ENCODE data around the gene DDX50.
"Not testable (repeated sequence)": the region's sequence is repeated elsewhere in the genome, so short reads cannot be mapped to it uniquely, and the experiment has no call there.

DDX50 gene

GRCh38 chr10:68901105-68901927, at the start of gene DDX50:
DDX50 (plus strand) TSS chr10:68901315; CDS start chr10:68901385, 70 bp downstream.
- H3K9ac ChIP-seq (ENCODE audit: low read length in 5 of 5), result peak within 1 kb of the TSS; percentile 91 to 98 (median 96)
- no peaks in the 10 kb centered on the region for H3K27me3 ChIP-seq (ENCODE audit: control insufficient read depth in 5 of 5, insufficient read depth in 4 of 5, low read length in 5 of 5)
- H3K9me3 ChIP-seq (ENCODE audit: control insufficient read depth in 5 of 5, low read length in 5 of 5), result no peaks in the 10 kb centered on the region
- H3K27ac ChIP-seq (ENCODE audit: low read depth, low read length), result peak within 1 kb of the TSS; percentile 97
- H3K36me3 ChIP-seq (ENCODE audit: control insufficient read depth in 5 of 5, insufficient read depth in 5 of 5, low read length in 5 of 5), result peaks cover 0 to 4% (median 0%) of the 10 kb centered on the region in 5 donors
- H3K4me3 ChIP-seq (ENCODE audit: low read depth in 1 of 5, low read length in 5 of 5), result peak within 1 kb of the TSS; percentile 84 to 97 (median 93)
- H3K4me1 ChIP-seq (ENCODE audit: control insufficient read depth in 5 of 5, insufficient read depth in 5 of 5, low read length in 5 of 5), result peaks cover 9 to 31% (median 25%) of the 10 kb centered on the region in 5 donors

GRCh38 chr10:68856352-68856751, 44.8 kb upstream of the DDX50 start:
- Histone ChIP-seq H3K36me3 (ENCODE audit: control insufficient read depth in 5 of 5, insufficient read depth in 5 of 5, low read length in 5 of 5) (no peaks in the 10 kb centered on the region), H3K27me3 (ENCODE audit: control insufficient read depth in 5 of 5, insufficient read depth in 4 of 5, low read length in 5 of 5) (no peaks in the 10 kb centered on the region), H3K9me3 (ENCODE audit: control insufficient read depth in 5 of 5, low read length in 5 of 5) (peaks cover 0 to 9% (median 6%) of the 10 kb centered on the region in 5 donors), H3K4me3 (ENCODE audit: low read depth in 1 of 5, low read length in 5 of 5) (no peak overlapping the region), H3K9ac (ENCODE audit: low read length in 5 of 5) (no peak overlapping the region), H3K4me1 (ENCODE audit: control insufficient read depth in 5 of 5, insufficient read depth in 5 of 5, low read length in 5 of 5) (no peaks in the 10 kb centered on the region), H3K27ac (ENCODE audit: low read depth, low read length) (no peak overlapping the region)

- Histone ChIP-seq H3K36me3 (ENCODE audit: control insufficient read depth in 5 of 5, insufficient read depth in 5 of 5, low read length in 5 of 5) (no peaks in the 10 kb centered on the region), H3K9ac (ENCODE audit: low read length in 5 of 5) (no peak overlapping the region), H3K4me1 (ENCODE audit: control insufficient read depth in 5 of 5, insufficient read depth in 5 of 5, low read length in 5 of 5) (no peaks in the 10 kb centered on the region), H3K9me3 (ENCODE audit: control insufficient read depth in 5 of 5, low read length in 5 of 5) (peaks cover 0 to 15% (median 10%) of the 10 kb centered on the region in 5 donors), H3K27ac (ENCODE audit: low read depth, low read length) (no peak overlapping the region), H3K4me3 (ENCODE audit: low read depth in 1 of 5, low read length in 5 of 5) (no peak overlapping the region), H3K27me3 (ENCODE audit: control insufficient read depth in 5 of 5, insufficient read depth in 4 of 5, low read length in 5 of 5) (no peaks in the 10 kb centered on the region)
These were observed 44.1 kb upstream of the DDX50 start for GRCh38 chr10:68857005-68857404.

GRCh38 chr10:68861253-68861652, 39.9 kb upstream of the DDX50 start:
- Histone ChIP-seq H3K27me3 (ENCODE audit: control insufficient read depth in 5 of 5, insufficient read depth in 4 of 5, low read length in 5 of 5) (no peaks in the 10 kb centered on the region), H3K36me3 (ENCODE audit: control insufficient read depth in 5 of 5, insufficient read depth in 5 of 5, low read length in 5 of 5) (no peaks in the 10 kb centered on the region), H3K27ac (ENCODE audit: low read depth, low read length) (no peak overlapping the region), H3K9me3 (ENCODE audit: control insufficient read depth in 5 of 5, low read length in 5 of 5) (peaks cover 0 to 22% (median 11%) of the 10 kb centered on the region in 5 donors), H3K9ac (ENCODE audit: low read length in 5 of 5) (no peak overlapping the region), H3K4me3 (ENCODE audit: low read depth in 1 of 5, low read length in 5 of 5) (peak overlapping the region in 1 of 5 donors; percentile 8), H3K4me1 (ENCODE audit: control insufficient read depth in 5 of 5, insufficient read depth in 5 of 5, low read length in 5 of 5) (no peaks in the 10 kb centered on the region)

GRCh38 chr10:68864611-68865010, 36.5 kb upstream of the DDX50 start:
- H3K4me1 ChIP-seq (ENCODE audit: control insufficient read depth in 5 of 5, insufficient read depth in 5 of 5, low read length in 5 of 5), result peaks cover 0 to 11% (median 4%) of the 10 kb centered on the region in 5 donors
- no peaks in the 10 kb centered on the region for H3K27me3 ChIP-seq (ENCODE audit: control insufficient read depth in 5 of 5, insufficient read depth in 4 of 5, low read length in 5 of 5)
- no peaks in the 10 kb centered on the region for H3K36me3 ChIP-seq (ENCODE audit: control insufficient read depth in 5 of 5, insufficient read depth in 5 of 5, low read length in 5 of 5)
- no peak overlapping the region for H3K27ac ChIP-seq (ENCODE audit: low read depth, low read length)
- H3K4me3 ChIP-seq (ENCODE audit: low read depth in 1 of 5, low read length in 5 of 5), result no peak overlapping the region
- peaks cover 0 to 29% (median 11%) of the 10 kb centered on the region in 5 donors for H3K9me3 ChIP-seq (ENCODE audit: control insufficient read depth in 5 of 5, low read length in 5 of 5)
- H3K9ac ChIP-seq (ENCODE audit: low read length in 5 of 5), result no peak overlapping the region

- H3K27me3 ChIP-seq (ENCODE audit: control insufficient read depth in 5 of 5, insufficient read depth in 4 of 5, low read length in 5 of 5); H3K4me3 ChIP-seq (ENCODE audit: low read depth in 1 of 5, low read length in 5 of 5); H3K36me3 ChIP-seq (ENCODE audit: control insufficient read depth in 5 of 5, insufficient read depth in 5 of 5, low read length in 5 of 5); H3K9ac ChIP-seq (ENCODE audit: low read length in 5 of 5); H3K9me3 ChIP-seq (ENCODE audit: control insufficient read depth in 5 of 5, low read length in 5 of 5): not testable (repeated sequence)
- Histone ChIP-seq H3K4me1 (ENCODE audit: control insufficient read depth in 5 of 5, insufficient read depth in 5 of 5, low read length in 5 of 5) (peaks cover 2 to 32% (median 23%) of the 10 kb centered on the region in 5 donors), H3K27ac (ENCODE audit: low read depth, low read length) (peak overlapping the region; percentile 46)
These were observed 32.9 kb upstream of the DDX50 start for GRCh38 chr10:68868173-68868572.

GRCh38 chr10:68869623-68870022, 31.5 kb upstream of the DDX50 start:
- Histone ChIP-seq H3K27me3 (ENCODE audit: control insufficient read depth in 5 of 5, insufficient read depth in 4 of 5, low read length in 5 of 5) (no peaks in the 10 kb centered on the region), H3K4me1 (ENCODE audit: control insufficient read depth in 5 of 5, insufficient read depth in 5 of 5, low read length in 5 of 5) (peaks cover 2 to 32% (median 23%) of the 10 kb centered on the region in 5 donors), H3K9ac (ENCODE audit: low read length in 5 of 5) (peak overlapping the region in 2 of 5 donors; percentile 43 to 55), H3K9me3 (ENCODE audit: control insufficient read depth in 5 of 5, low read length in 5 of 5) (peaks cover 0 to 6% (median 0%) of the 10 kb centered on the region in 5 donors), H3K4me3 (ENCODE audit: low read depth in 1 of 5, low read length in 5 of 5) (no peak overlapping the region), H3K36me3 (ENCODE audit: control insufficient read depth in 5 of 5, insufficient read depth in 5 of 5, low read length in 5 of 5) (no peaks in the 10 kb centered on the region), H3K27ac (ENCODE audit: low read depth, low read length) (peak overlapping the region; percentile 98)

- Histone ChIP-seq H3K9me3 (ENCODE audit: control insufficient read depth in 5 of 5, low read length in 5 of 5) (peaks cover 0 to 6% (median 0%) of the 10 kb centered on the region in 5 donors), H3K27ac (ENCODE audit: low read depth, low read length) (peak overlapping the region; percentile 98)
These were observed 31.1 kb upstream of the DDX50 start for GRCh38 chr10:68870061-68870460.

GRCh38 chr10:68870545-68871104, 30.5 kb upstream of the DDX50 start:
- H3K27me3 ChIP-seq (ENCODE audit: control insufficient read depth in 5 of 5, insufficient read depth in 4 of 5, low read length in 5 of 5), result no peaks in the 10 kb centered on the region
- no peak overlapping the region for H3K4me3 ChIP-seq (ENCODE audit: low read depth in 1 of 5, low read length in 5 of 5)
- peak overlapping the region in 3 of 5 donors; percentile 5 to 55 (median 28) for H3K9ac ChIP-seq (ENCODE audit: low read length in 5 of 5)
- H3K4me1 ChIP-seq (ENCODE audit: control insufficient read depth in 5 of 5, insufficient read depth in 5 of 5, low read length in 5 of 5), result peaks cover 2 to 32% (median 23%) of the 10 kb centered on the region in 5 donors
- peak overlapping the region; percentile 98 for H3K27ac ChIP-seq (ENCODE audit: low read depth, low read length)
- peaks cover 0 to 6% (median 0%) of the 10 kb centered on the region in 5 donors for H3K9me3 ChIP-seq (ENCODE audit: control insufficient read depth in 5 of 5, low read length in 5 of 5)
- no peaks in the 10 kb centered on the region for H3K36me3 ChIP-seq (ENCODE audit: control insufficient read depth in 5 of 5, insufficient read depth in 5 of 5, low read length in 5 of 5)

More at GRCh38 chr10:68870061-68870460, 31.1 kb upstream of the DDX50 start:
- H3K36me3 ChIP-seq (ENCODE audit: control insufficient read depth in 5 of 5, insufficient read depth in 5 of 5, low read length in 5 of 5), result no peaks in the 10 kb centered on the region
- H3K27me3 ChIP-seq (ENCODE audit: control insufficient read depth in 5 of 5, insufficient read depth in 4 of 5, low read length in 5 of 5), result no peaks in the 10 kb centered on the region
- H3K4me3 ChIP-seq (ENCODE audit: low read depth in 1 of 5, low read length in 5 of 5), result no peak overlapping the region
- peaks cover 2 to 32% (median 23%) of the 10 kb centered on the region in 5 donors for H3K4me1 ChIP-seq (ENCODE audit: control insufficient read depth in 5 of 5, insufficient read depth in 5 of 5, low read length in 5 of 5)
- H3K9ac ChIP-seq (ENCODE audit: low read length in 5 of 5), result peak overlapping the region in 2 of 5 donors; percentile 28 to 55

Measured in subcutaneous abdominal adipose tissue (tissue), 5 donors.